GM12878 (cell line): Measurements from ENCODE around the gene LARGE1. TPM values are rescaled to one million over a fixed set of nuclear protein-coding genes. Genes with fewer than 3 reads are reported as not detected.

Experiments used
- ATAC-seq: fragments of 200-7000 bp; cut with Tn5 transposase; 3 replicates; pipeline ENCODE4 v1.9.1; 2020; ENCODE audit warnings: mild to moderate bottlenecking, moderate library complexity
- BruUV-seq: library from RNA; stranded (reverse); fragments of 400-500 nt; replicated peaks from 2 replicates; lab custom pipeline; 2021; lab: Mats Ljungman, UMichigan
- CTCF ChIA-PET: fragments of 300-600 bp; sonication (Branson Sonifier 250); formaldehyde crosslinking; extraction: SDS; loops from one replicate; lab custom pipeline; 2021; ENCODE audit warnings: inconsistent platforms; lab: Yijun Ruan, JAX
- POLR2A ChIA-PET: fragments of 350-600 bp; formaldehyde crosslinking; extraction: SDS; loops from one replicate; lab custom pipeline; 2021; ENCODE audit warnings: inconsistent platforms; lab: Charles Lee
- RAD21 ChIA-PET: fragments of 300-600 bp; sonication (Branson Sonifier 250); formaldehyde crosslinking; loops from one replicate; lab custom pipeline; 2023; ENCODE audit warnings: antibody characterized with exemption; ENCODE audit not compliant: unreplicated experiment; lab: Charles Lee
- SMC1A ChIA-PET: fragments of 300-600 bp; sonication (Branson Sonifier 250); formaldehyde crosslinking; loops from one replicate; lab custom pipeline; 2023; ENCODE audit not compliant: unreplicated experiment, uncharacterized antibody; lab: Charles Lee
- DNase-seq: peaks from one replicate; pipeline ENCODE4 v3.0.0-alpha.2; 2011; ENCODE audit warnings: low read depth, low spot score
- FAIRE-seq: peaks from 3 replicates; lab custom pipeline; 2011; peaks lifted over from hg19 to GRCh38; lab: Jason Lieb, UNC
- H2AFZ ChIP-seq: 2 replicates; pipeline ENCODE4 v1.6.0; 2011; ENCODE audit warnings: low read depth, low read length, control low read depth; ENCODE audit not compliant: control insufficient read depth
- H3K27ac ChIP-seq: 2 replicates; pipeline ENCODE4 v1.5.1; 2011; ENCODE audit warnings: control low read depth; ENCODE audit not compliant: control insufficient read depth, insufficient read depth
- H3K27me3 ChIP-seq, 2 experiments: replicated peaks in 1 of 2; 2 replicates each; pipeline versions ENCODE4 v1.6.0 to v1.6.1; 2011; ENCODE audit warnings: low read length in 1 of 2; ENCODE audit not compliant: control insufficient read depth in 2 of 2, insufficient read depth in 2 of 2
- H3K36me3 ChIP-seq, 2 experiments: 2 replicates each; pipeline ENCODE4 v1.5.1; 2011; ENCODE audit warnings: low read length in 1 of 2; ENCODE audit not compliant: control insufficient read depth in 2 of 2, insufficient read depth in 2 of 2
- H3K4me1 ChIP-seq: 2 replicates; pipeline ENCODE4 v1.6.1; 2011; ENCODE audit warnings: mild to moderate bottlenecking, low read length, moderate library complexity, mixed read lengths; ENCODE audit not compliant: control insufficient read depth, insufficient read depth
- H3K4me2 ChIP-seq: 2 replicates; pipeline ENCODE4 v1.6.0; 2011; ENCODE audit warnings: control low read depth; ENCODE audit not compliant: control insufficient read depth, insufficient read depth
- H3K4me3 ChIP-seq: fragments of 200-600 bp; sonication (generic); 2 replicates; pipeline ENCODE4 v1.5.1; 2016
- H3K79me2 ChIP-seq: 2 replicates; pipeline ENCODE4 v1.6.0; 2011; ENCODE audit warnings: low read length; ENCODE audit not compliant: control insufficient read depth, insufficient read depth
- H3K9ac ChIP-seq: 2 replicates; pipeline ENCODE4 v1.8.0; 2011; ENCODE audit warnings: low read length, control low read depth, mixed read lengths; ENCODE audit not compliant: control insufficient read depth, insufficient read depth
- H3K9me3 ChIP-seq: replicated peaks from 3 replicates; pipeline ENCODE4 v1.5.1; 2011; ENCODE audit warnings: mild to moderate bottlenecking, low read length; ENCODE audit not compliant: control insufficient read depth, insufficient read depth
- H4K20me1 ChIP-seq: 2 replicates; pipeline ENCODE4 v1.6.0; 2011; ENCODE audit not compliant: control insufficient read depth, insufficient read depth
- POLR2A ChIP-seq: IDR thresholded peaks from 2 replicates; pipeline ENCODE4 v1.6.1; 2011; ENCODE audit warnings: low read depth, mild to moderate bottlenecking, low read length
- POLR2AphosphoS2 ChIP-seq: IDR thresholded peaks from 2 replicates; pipeline ENCODE4 v1.6.1; 2011; ENCODE audit warnings: low read depth, mild to moderate bottlenecking, low read length, improper control_type of control experiment, moderate library complexity
- STAT3 ChIP-seq: IDR thresholded peaks from 2 replicates; pipeline ENCODE4 v1.6.1; 2011; ENCODE audit warnings: low read depth, low read length, improper control_type of control experiment
- TARDBP ChIP-seq: IDR thresholded peaks from 2 replicates; pipeline ENCODE4 v1.6.1; 2016; ENCODE audit warnings: borderline replicate concordance
- ZNF207 ChIP-seq: fragments of 450-650 bp; IDR thresholded peaks from 2 replicates; pipeline ENCODE4 v1.6.1; 2014; ENCODE audit warnings: antibody characterized with exemption, mild to moderate bottlenecking, borderline replicate concordance
- ZSCAN29 ChIP-seq: fragments of 450-650 bp; IDR thresholded peaks from 2 replicates; pipeline ENCODE4 v1.6.1; 2017; ENCODE audit warnings: mild to moderate bottlenecking, moderate library complexity
- WGBS: methylation state at CpG from one replicate; pipeline ENCODE4 v1.1.6; 2016; ENCODE audit warnings: low lambda C conversion rate; ENCODE audit not compliant: insufficient replicate concordance, insufficient coverage; ENCODE audit errors: missing lambda C conversion rate; 5-methylcytosine and 5-hydroxymethylcytosine counted together
- in situ Hi-C: fragments of 300-500 bp; cut with MboI; formaldehyde crosslinking; loops from 9 replicates; pipeline ENCODE4 v1.14.3; 2018; ENCODE audit warnings: mixed read lengths
- intact Hi-C: fragments of 100-400 bp; cut with micrococcal nuclease; formaldehyde crosslinking; loops from one replicate; pipeline ENCODE4 v1.14.2; 2022; ENCODE audit not compliant: unreplicated experiment
- polyA plus RNA-seq, 11 experiments: library from polyadenylated mRNA; depleted of rRNA in 4 of 11; unstranded in 6 of 11; stranded (reverse) in 5 of 11; fragments of >200 nt; fragmentation: Nextera tagmentation in 4 of 11; fragmentation: Illumina TruSeq in 1 of 11; extraction: Ambion mirVana in 4 of 11; extraction: Trizol in 1 of 11; gene quantifications; 1 replicate in 1 of 11; 2 replicates in 10 of 11; pipeline versions ENCODE4 v1.2.1 to v1.2.3, GENCODE V29; 2011 to 2016; ENCODE audit warnings: inconsistent platforms in 2 of 11, missing spikeins in 2 of 11, low read depth in 1 of 11
- total RNA-seq, 4 experiments: library from RNA; depleted of rRNA in 3 of 4; stranded (reverse); fragments of >200 nt in 3 of 4; fragmentation: Illumina TruSeq in 1 of 4; extraction: Trizol in 1 of 4; gene quantifications; 2 replicates each; pipeline versions ENCODE4 v1.2.1 to v1.2.3, GENCODE V29; 2013 to 2021
- TF ChIP-seq, protein P1 (sequence below): fragments of 450-650 bp; formaldehyde crosslinking; IDR thresholded peaks from 2 replicates; pipeline ENCODE4 v1.5.0; 2022; ENCODE audit warnings: mild to moderate bottlenecking, missing genetic modification characterization
- TF ChIP-seq, protein P2 (sequence below): fragments of 450-650 bp; conservative IDR thresholded peaks from 2 replicates; pipeline ENCODE4 v1.6.1; 2017; ENCODE audit warnings: mild to moderate bottlenecking, moderate library complexity
- TF ChIP-seq, protein P3 (sequence below): IDR thresholded peaks from 2 replicates; pipeline ENCODE4 v1.6.1; 2012; ENCODE audit warnings: low read depth, low read length, improper control_type of control experiment
- TF ChIP-seq, protein P4 (sequence below): fragments of 450-650 bp; IDR thresholded peaks from 2 replicates; pipeline ENCODE4 v1.6.1; 2018; ENCODE audit warnings: mild to moderate bottlenecking, low read depth, moderate library complexity; ENCODE audit not compliant: partially characterized antibody

LARGE1 gene
- total and polyA plus RNA-seq, 10 of the 15 experiments (the other 5 are each of a cell fraction or from before 2014, with no cell fraction given) = 3.2 to 41.4 (median 17.3) TPM

DNA sequence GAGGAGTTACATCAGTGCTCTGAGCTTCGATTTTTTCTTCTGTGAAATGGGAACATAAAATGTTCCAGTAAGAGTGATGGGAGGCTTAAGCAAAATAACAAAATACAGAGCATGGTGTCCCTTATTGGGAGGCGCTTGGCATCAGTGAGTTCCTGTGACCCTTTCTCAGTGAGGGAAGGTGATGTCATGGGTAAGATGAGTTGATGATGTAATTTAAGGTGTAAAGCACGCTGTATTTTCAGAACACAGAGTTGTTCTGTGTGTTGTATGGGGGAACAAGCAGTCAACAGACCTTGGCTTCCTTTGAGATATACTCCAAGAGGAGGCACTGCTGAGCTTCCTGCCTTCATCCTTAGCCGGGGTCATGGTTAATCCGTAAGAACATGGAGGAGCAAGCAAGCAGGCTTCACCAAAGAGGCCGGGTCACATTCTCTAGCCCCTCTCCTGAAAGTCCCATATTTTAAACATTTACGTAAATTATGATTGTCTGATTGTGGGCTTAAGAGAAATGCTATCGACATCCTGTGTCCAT, 266.7 kb downstream of the LARGE1 start:
- no peak for ATAC-seq
- Histone ChIP-seq H3K27me3 (no peaks in the 10 kb centered on the region), H3K79me2 (no peaks in the 10 kb centered on the region), H3K4me2 (no peak overlapping the region), H4K20me1 (no peaks in the 10 kb centered on the region), H2AFZ (no peak overlapping the region), H3K4me3 (no peak overlapping the region), H3K4me1 (no peaks in the 10 kb centered on the region), H3K9me3 (no peaks in the 10 kb centered on the region; the same call in 2 of the 3 replicates), H3K9ac (no peak overlapping the region), H3K27ac (no peak overlapping the region), H3K36me3 (no peaks in the 10 kb centered on the region)
- TF ChIP-seq ZNF207 (no peak), ZSCAN29 (no peak), STAT3 (no peak), TARDBP (no peak), POLR2AphosphoS2 (no peak), POLR2A (no peak)
- TF ChIP-seq, protein P1, sequence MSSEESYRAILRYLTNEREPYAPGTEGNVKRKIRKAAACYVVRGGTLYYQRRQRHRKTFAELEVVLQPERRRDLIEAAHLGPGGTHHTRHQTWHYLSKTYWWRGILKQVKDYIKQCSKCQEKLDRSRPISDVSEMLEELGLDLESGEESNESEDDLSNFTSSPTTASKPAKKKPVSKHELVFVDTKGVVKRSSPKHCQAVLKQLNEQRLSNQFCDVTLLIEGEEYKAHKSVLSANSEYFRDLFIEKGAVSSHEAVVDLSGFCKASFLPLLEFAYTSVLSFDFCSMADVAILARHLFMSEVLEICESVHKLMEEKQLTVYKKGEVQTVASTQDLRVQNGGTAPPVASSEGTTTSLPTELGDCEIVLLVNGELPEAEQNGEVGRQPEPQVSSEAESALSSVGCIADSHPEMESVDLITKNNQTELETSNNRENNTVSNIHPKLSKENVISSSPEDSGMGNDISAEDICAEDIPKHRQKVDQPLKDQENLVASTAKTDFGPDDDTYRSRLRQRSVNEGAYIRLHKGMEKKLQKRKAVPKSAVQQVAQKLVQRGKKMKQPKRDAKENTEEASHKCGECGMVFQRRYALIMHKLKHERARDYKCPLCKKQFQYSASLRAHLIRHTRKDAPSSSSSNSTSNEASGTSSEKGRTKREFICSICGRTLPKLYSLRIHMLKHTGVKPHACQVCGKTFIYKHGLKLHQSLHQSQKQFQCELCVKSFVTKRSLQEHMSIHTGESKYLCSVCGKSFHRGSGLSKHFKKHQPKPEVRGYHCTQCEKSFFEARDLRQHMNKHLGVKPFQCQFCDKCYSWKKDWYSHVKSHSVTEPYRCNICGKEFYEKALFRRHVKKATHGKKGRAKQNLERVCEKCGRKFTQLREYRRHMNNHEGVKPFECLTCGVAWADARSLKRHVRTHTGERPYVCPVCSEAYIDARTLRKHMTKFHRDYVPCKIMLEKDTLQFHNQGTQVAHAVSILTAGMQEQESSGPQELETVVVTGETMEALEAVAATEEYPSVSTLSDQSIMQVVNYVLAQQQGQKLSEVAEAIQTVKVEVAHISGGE (CRISPR knock-in tag) = no peak
- TF ChIP-seq, protein P2, sequence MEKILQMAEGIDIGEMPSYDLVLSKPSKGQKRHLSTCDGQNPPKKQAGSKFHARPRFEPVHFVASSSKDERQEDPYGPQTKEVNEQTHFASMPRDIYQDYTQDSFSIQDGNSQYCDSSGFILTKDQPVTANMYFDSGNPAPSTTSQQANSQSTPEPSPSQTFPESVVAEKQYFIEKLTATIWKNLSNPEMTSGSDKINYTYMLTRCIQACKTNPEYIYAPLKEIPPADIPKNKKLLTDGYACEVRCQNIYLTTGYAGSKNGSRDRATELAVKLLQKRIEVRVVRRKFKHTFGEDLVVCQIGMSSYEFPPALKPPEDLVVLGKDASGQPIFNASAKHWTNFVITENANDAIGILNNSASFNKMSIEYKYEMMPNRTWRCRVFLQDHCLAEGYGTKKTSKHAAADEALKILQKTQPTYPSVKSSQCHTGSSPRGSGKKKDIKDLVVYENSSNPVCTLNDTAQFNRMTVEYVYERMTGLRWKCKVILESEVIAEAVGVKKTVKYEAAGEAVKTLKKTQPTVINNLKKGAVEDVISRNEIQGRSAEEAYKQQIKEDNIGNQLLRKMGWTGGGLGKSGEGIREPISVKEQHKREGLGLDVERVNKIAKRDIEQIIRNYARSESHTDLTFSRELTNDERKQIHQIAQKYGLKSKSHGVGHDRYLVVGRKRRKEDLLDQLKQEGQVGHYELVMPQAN = no peak
- TF ChIP-seq, protein P3, sequence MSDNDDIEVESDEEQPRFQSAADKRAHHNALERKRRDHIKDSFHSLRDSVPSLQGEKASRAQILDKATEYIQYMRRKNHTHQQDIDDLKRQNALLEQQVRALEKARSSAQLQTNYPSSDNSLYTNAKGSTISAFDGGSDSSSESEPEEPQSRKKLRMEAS = no peak
- TF ChIP-seq, protein P4, sequence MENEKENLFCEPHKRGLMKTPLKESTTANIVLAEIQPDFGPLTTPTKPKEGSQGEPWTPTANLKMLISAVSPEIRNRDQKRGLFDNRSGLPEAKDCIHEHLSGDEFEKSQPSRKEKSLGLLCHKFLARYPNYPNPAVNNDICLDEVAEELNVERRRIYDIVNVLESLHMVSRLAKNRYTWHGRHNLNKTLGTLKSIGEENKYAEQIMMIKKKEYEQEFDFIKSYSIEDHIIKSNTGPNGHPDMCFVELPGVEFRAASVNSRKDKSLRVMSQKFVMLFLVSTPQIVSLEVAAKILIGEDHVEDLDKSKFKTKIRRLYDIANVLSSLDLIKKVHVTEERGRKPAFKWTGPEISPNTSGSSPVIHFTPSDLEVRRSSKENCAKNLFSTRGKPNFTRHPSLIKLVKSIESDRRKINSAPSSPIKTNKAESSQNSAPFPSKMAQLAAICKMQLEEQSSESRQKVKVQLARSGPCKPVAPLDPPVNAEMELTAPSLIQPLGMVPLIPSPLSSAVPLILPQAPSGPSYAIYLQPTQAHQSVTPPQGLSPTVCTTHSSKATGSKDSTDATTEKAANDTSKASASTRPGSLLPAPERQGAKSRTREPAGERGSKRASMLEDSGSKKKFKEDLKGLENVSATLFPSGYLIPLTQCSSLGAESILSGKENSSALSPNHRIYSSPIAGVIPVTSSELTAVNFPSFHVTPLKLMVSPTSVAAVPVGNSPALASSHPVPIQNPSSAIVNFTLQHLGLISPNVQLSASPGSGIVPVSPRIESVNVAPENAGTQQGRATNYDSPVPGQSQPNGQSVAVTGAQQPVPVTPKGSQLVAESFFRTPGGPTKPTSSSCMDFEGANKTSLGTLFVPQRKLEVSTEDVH = no peak
- ChIA-PET RAD21 (no interaction called here), POLR2A (no interaction called here), SMC1A (interaction anchor here (1.1 to 1.4 kb wide), 2 partner anchors 9 to 75 kb away, joined by 3 read pairs; no protein-coding TSS in a partner anchor), CTCF (no interaction called here)
- WGBS = 75% methylated on average over 8 of the region's 8 CpGs
- DNase-seq = no peak
- intact Hi-C loops (no loop called here), in situ Hi-C loops (no loop called here)
- no TSS peak for BruUV-seq
- no peak for FAIRE-seq
